ENCODE measurements around the gene C12orf56.

The C12orf56 gene

DNA sequence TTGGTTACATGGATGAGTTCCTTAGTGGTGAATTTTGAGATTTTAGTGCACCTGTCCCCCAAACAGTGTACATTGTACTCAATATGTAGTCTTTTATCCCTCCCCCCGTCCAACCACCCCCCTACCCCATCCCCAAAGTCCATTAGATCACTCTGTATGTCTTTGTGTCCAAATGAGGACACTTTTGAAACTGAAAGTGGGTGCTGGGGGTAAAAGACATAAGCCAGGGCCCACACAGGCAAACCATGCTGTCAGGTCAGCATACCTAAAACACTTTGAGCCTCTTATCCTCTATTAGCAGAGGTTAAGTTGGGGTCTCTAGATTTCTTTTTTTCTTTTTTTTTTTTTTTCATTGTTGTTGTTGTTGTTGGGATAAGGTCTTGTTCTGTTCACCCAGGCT is 137.2 kb downstream of the C12orf56 start:
- in situ Hi-C loops (cut with MboI; ENCODE audit: low pct_unique_long_range_greater_than_20kb, low sequenced_read_pairs, unreplicated experiment) = loop anchor here (10.0 kb wide), 1 partner anchor 419 kb away; no protein-coding TSS in a partner anchor
- DNase-seq (ENCODE audit: low spot score) = no peak
- no peak for TF ChIP-seq CTCF (IDR thresholded peaks at IDR 0.05; ENCODE audit: extremely low read depth, insufficient read depth, missing control alignments)

- in situ Hi-C loops (cut with MboI; ENCODE audit: low pct_unique_long_range_greater_than_20kb, low sequenced_read_pairs, unreplicated experiment) = loop anchor here (10.0 kb wide), 1 partner anchor 418 kb away; no protein-coding TSS in a partner anchor
- no peak for DNase-seq (ENCODE audit: low spot score)
- no peak for TF ChIP-seq CTCF (IDR thresholded peaks at IDR 0.05; ENCODE audit: extremely low read depth, insufficient read depth, missing control alignments)
These were observed 137.9 kb downstream of the C12orf56 start for GRCh38 chr12:64252681-64253080.

DNA sequence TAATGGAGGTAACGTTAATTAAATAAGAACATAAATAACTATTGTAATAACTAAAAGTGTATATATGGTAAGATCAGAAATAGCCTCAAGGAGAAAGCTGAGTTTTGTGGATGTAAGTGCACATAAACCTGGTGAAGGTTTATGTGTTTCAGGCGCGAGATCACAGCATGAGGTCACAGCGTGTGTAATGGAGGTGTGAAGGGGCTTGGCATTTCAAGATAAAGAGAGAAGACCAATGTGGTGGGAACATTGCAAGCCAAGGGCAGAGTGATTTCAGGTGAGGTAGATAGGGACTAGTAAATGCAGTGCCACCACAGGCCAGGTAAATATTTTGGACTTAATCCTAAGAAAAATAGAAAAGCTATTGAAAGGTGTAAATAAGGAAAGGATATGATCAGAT is 146.7 kb downstream of the C12orf56 start:
- in situ Hi-C loops (cut with MboI; ENCODE audit: low pct_unique_long_range_greater_than_20kb, low sequenced_read_pairs, unreplicated experiment) = no loop called here
- no peak for TF ChIP-seq CTCF (IDR thresholded peaks at IDR 0.05; ENCODE audit: extremely low read depth, insufficient read depth, missing control alignments)
- DNase-seq (ENCODE audit: low spot score) = no peak

DNA sequence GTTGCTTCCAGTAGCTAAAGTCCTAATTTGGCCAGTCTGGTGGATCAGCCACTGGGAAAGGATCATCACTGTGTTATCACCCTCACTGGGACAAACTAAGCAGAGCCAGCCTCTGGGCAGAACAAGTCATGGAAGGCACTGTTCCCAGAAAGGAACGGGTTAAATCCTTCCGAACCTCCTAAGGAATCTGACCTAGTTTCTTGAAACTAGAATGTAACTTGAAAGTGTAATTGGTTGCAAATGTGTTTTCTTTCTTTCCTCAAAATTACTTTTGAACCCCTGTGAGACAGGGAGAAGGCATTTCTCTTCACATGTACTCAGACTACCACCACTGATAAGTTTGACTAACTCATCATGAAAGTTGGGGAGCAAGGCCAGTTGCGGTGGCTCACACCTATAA is 149.8 kb downstream of the C12orf56 start:
- no peak for TF ChIP-seq CTCF (IDR thresholded peaks at IDR 0.05; ENCODE audit: extremely low read depth, insufficient read depth, missing control alignments)
- in situ Hi-C loops (cut with MboI; ENCODE audit: low pct_unique_long_range_greater_than_20kb, low sequenced_read_pairs, unreplicated experiment) = no loop called here
- no peak for DNase-seq (ENCODE audit: low spot score)

GRCh38 chr12:64237382-64237781 is 153.2 kb downstream of the C12orf56 start:
- no peak for DNase-seq (ENCODE audit: low spot score)
- no peak for TF ChIP-seq CTCF (IDR thresholded peaks at IDR 0.05; ENCODE audit: extremely low read depth, insufficient read depth, missing control alignments)
- in situ Hi-C loops (cut with MboI; ENCODE audit: low pct_unique_long_range_greater_than_20kb, low sequenced_read_pairs, unreplicated experiment) = no loop called here

DNA sequence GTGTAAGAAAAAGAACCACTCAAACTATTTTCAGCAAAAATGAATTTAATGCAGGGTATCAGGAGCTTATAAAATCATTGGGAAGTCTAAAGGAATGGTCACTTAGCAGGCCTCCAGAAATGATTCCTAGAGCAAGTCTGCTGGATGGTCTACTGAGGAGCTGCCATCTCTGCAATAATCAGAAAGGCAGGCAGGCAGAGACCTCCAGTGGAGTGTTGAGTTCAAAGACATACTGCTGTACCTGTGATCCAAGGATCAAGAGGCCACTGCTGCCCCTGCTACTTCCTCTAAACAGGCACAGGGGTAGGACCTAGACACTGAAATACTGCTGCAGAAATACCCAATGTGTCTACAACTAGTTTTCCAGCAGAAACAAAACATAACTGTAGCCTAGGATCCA is 154.0 kb downstream of the C12orf56 start:
- no peak for DNase-seq (ENCODE audit: low spot score)
- in situ Hi-C loops (cut with MboI; ENCODE audit: low pct_unique_long_range_greater_than_20kb, low sequenced_read_pairs, unreplicated experiment) = no loop called here
- peak; percentile 39 for TF ChIP-seq CTCF (IDR thresholded peaks at IDR 0.05; ENCODE audit: extremely low read depth, insufficient read depth, missing control alignments)

GRCh38 chr12:64232196-64232595 is 158.4 kb downstream of the C12orf56 start:
- DNase-seq (ENCODE audit: low spot score) = no peak
- in situ Hi-C loops (cut with MboI; ENCODE audit: low pct_unique_long_range_greater_than_20kb, low sequenced_read_pairs, unreplicated experiment) = no loop called here

More at GRCh38 chr12:64232196-64232595, 158.4 kb downstream of the C12orf56 start:
- TF ChIP-seq CTCF (IDR thresholded peaks at IDR 0.05; ENCODE audit: extremely low read depth, insufficient read depth, missing control alignments) = no peak
